ENCODE data around the gene MYPN. TPM values are rescaled to one million over a fixed set of nuclear protein-coding genes. Genes with fewer than 3 reads are reported as not detected.
"Not testable (repeated sequence)": the region's sequence is repeated elsewhere in the genome, so short reads cannot be mapped to it uniquely, and the experiment has no call there.

MYPN gene
- total RNA-seq, 1 donor from 2014 or later, result 196 TPM

- DNase-seq (ENCODE audit: low spot score), result no peak
- intact Hi-C loops (cut with DNase I), result no loop called here
These were observed 85.0 kb downstream of the MYPN start for GRCh38 chr10:68194290-68194689.

- intact Hi-C loops (cut with DNase I); DNase-seq (ENCODE audit: low spot score): not testable (repeated sequence)
These were observed 86.5 kb downstream of the MYPN start for GRCh38 chr10:68195776-68196175.

GRCh38 chr10:68196701-68197100, 87.4 kb downstream of the MYPN start:
- no peak for DNase-seq (ENCODE audit: low spot score)
- intact Hi-C loops (cut with DNase I), result no loop called here

- intact Hi-C loops (cut with DNase I), result no loop called here
- DNase-seq (ENCODE audit: low spot score), result no peak
These were observed 93.7 kb downstream of the MYPN start for GRCh38 chr10:68202960-68203353.

- intact Hi-C loops (cut with DNase I), result no loop called here
- no peak for DNase-seq (ENCODE audit: low spot score)
These were observed 99.2 kb downstream of the MYPN start for GRCh38 chr10:68208424-68209042.

- DNase-seq (ENCODE audit: low spot score), result no peak
- intact Hi-C loops (cut with DNase I), result loop anchor here (2.0 kb wide), 1 partner anchor 91 kb away; no protein-coding TSS in a partner anchor
These were observed 102.4 kb downstream of the MYPN start for GRCh38 chr10:68211669-68212068.

GRCh38 chr10:68212721-68213352, 103.5 kb downstream of the MYPN start:
- intact Hi-C loops (cut with DNase I), result loop anchor here (2.0 kb wide), 1 partner anchor 90 kb away; no protein-coding TSS in a partner anchor
- no peak for DNase-seq (ENCODE audit: low spot score)

- intact Hi-C loops (cut with DNase I), result no loop called here
- no peak for DNase-seq (ENCODE audit: low spot score)
These were observed 109.5 kb downstream of the MYPN start for GRCh38 chr10:68218786-68219185.

GRCh38 chr10:68221196-68221595, 111.9 kb downstream of the MYPN start:
- DNase-seq (ENCODE audit: low spot score), result no peak
- intact Hi-C loops (cut with DNase I), result no loop called here

GRCh38 chr10:68222391-68222790, 113.1 kb downstream of the MYPN start:
- DNase-seq (ENCODE audit: low spot score), result no peak
- intact Hi-C loops (cut with DNase I), result no loop called here

- DNase-seq (ENCODE audit: low spot score), result no peak
- intact Hi-C loops (cut with DNase I), result no loop called here
These were observed 114.4 kb downstream of the MYPN start for GRCh38 chr10:68223535-68224165.

GRCh38 chr10:68224810-68225209, 115.5 kb downstream of the MYPN start:
- no peak for DNase-seq (ENCODE audit: low spot score)
- intact Hi-C loops (cut with DNase I), result no loop called here

GRCh38 chr10:68230268-68230667, 121.0 kb downstream of the MYPN start:
- intact Hi-C loops (cut with DNase I), result no loop called here
- DNase-seq (ENCODE audit: low spot score), result no peak

GRCh38 chr10:68231106-68231816, 122.0 kb downstream of the MYPN start:
- intact Hi-C loops (cut with DNase I), result no loop called here
- peak; percentile 83 for DNase-seq (ENCODE audit: low spot score)

GRCh38 chr10:68231817-68232251, 122.5 kb downstream of the MYPN start, which contains the start of gene ATOH7:
TSS of gene ATOH7 (minus strand) at chr10:68232113. CDS start at chr10:68231677, 436 bp downstream.
- no peak for DNase-seq (ENCODE audit: low spot score)
- intact Hi-C loops (cut with DNase I), result no loop called here

- intact Hi-C loops (cut with DNase I), result no loop called here
- DNase-seq (ENCODE audit: low spot score), result no peak
These were observed 123.8 kb downstream of the MYPN start for GRCh38 chr10:68233046-68233445.

- no peak for DNase-seq (ENCODE audit: low spot score)
- intact Hi-C loops (cut with DNase I), result no loop called here
These were observed 125.8 kb downstream of the MYPN start for GRCh38 chr10:68235111-68235510.

- DNase-seq (ENCODE audit: low spot score), result no peak
- intact Hi-C loops (cut with DNase I), result no loop called here
These were observed 126.3 kb downstream of the MYPN start for GRCh38 chr10:68235581-68235980.

- DNase-seq (ENCODE audit: low spot score), result no peak
- intact Hi-C loops (cut with DNase I), result no loop called here
These were observed 127.9 kb downstream of the MYPN start for GRCh38 chr10:68237173-68237572.

GRCh38 chr10:68238371-68238770, 129.1 kb downstream of the MYPN start:
- intact Hi-C loops (cut with DNase I), result no loop called here
- no peak for DNase-seq (ENCODE audit: low spot score)
